Ovary (tissue), 9 donors: ENCODE data around the gene KRTAP5-2. TPM values are rescaled to one million over a fixed set of nuclear protein-coding genes. Genes with fewer than 3 reads are reported as not detected.

Source experiments
- DNase-seq, 5 donors: peaks; one replicate each; pipeline ENCODE4 v3.0.0-alpha.2; 2019 to 2020
- H3K27ac ChIP-seq, 2 donors: fragments of 200-600 bp; one replicate each; pipeline versions ENCODE4 v1.5.1 to v1.8.0; 2019 to 2022
- H3K27me3 ChIP-seq: fragments of 200-600 bp; one replicate; pipeline ENCODE4 v1.8.0; 2022
- H3K36me3 ChIP-seq: fragments of 200-600 bp; sonication (generic); one replicate; pipeline ENCODE4 v1.5.1; 2019
- H3K4me1 ChIP-seq: one replicate; pipeline ENCODE4 v1.8.1; 2013; ENCODE audit warnings: mild to moderate bottlenecking, moderate library complexity; ENCODE audit not compliant: insufficient read depth
- H3K4me3 ChIP-seq: fragments of 200-600 bp; sonication (generic); one replicate; pipeline ENCODE4 v1.5.1; 2017
- H3K9me3 ChIP-seq, 2 donors: fragments of 200-600 bp in 1 of 2; sonication (generic) in 1 of 2; one replicate each; pipeline versions ENCODE4 v1.5.1 to v1.8.1; 2013 to 2019; ENCODE audit warnings: mild to moderate bottlenecking in 1 of 2, moderate library complexity in 1 of 2
- EP300 ChIP-seq: sonication (generic); formaldehyde crosslinking; IDR thresholded peaks from one replicate; pipeline ENCODE4 v1.6.1; 2017; ENCODE audit warnings: antibody characterized with exemption
- POLR2A ChIP-seq: fragments of 450-650 bp; IDR thresholded peaks from one replicate; pipeline ENCODE4 v1.6.1; 2017; ENCODE audit warnings: antibody characterized with exemption, mild to moderate bottlenecking, moderate library complexity
- WGBS, 3 donors: extraction: QIAGEN DNeasy Blood & Tissue Kit in 1 of 3; methylation state at CpG; one replicate each; pipeline versions ENCODE4 v1.1.5 to v1.1.7; 2013 to 2017; 5-methylcytosine and 5-hydroxymethylcytosine counted together
- intact Hi-C, 4 donors: fragments of 100-400 bp; cut with DNase I; formaldehyde crosslinking; loops; one replicate each; pipeline versions ENCODE4 v1.11.0 to v1.15.1; 2022 to 2023
- polyA plus RNA-seq, 2 donors: library from polyadenylated mRNA; stranded (reverse); fragments of 200-250 nt in 1 of 2; fragments of 350-450 nt in 1 of 2; fragmentation: Illumina TruSeq in 1 of 2; extraction: RNeasy Lipid Tissue Mini Kit (QIAGEN cat#74804) in 1 of 2; gene quantifications; one replicate each; pipeline ENCODE4 v1.2.3, GENCODE V29; 2013 to 2014
- total RNA-seq, 7 donors: library from RNA; depleted of rRNA in 2 of 7; stranded (reverse); fragments of >200 nt in 2 of 7; fragmentation: NEBNext Ultra II Directional in 3 of 7; extraction: Animal tissue kit (Norgen Biotek cat#: 25700) in 3 of 7; gene quantifications; one replicate each; pipeline versions ENCODE4 v1.1.0 to v1.2.4, GENCODE V29; 2016 to 2023
- TF ChIP-seq, protein P1 (sequence below), 3 donors: fragments of 450-650 bp in 2 of 3; fragments of 200-600 bp in 1 of 3; IDR thresholded peaks; one replicate each; pipeline versions ENCODE4 v1.5.1 to v1.8.0; 2016 to 2022; ENCODE audit warnings: antibody characterized with exemption in 3 of 3, mild to moderate bottlenecking in 1 of 3
- donor health status: DM: no; HTN: no; CAD: no; lungs with moderate emphysema.
- donor health status: DM: no; HTN: no; CAD: no.
- donor health status: Bipolar disorder and iron deficiency.
- donor health status: DM: yes; HTN: yes; CAD: no.
- donor health status: DM: no; HTN: no; CAD: no.
- donor health status: DM: yes; HTN: yes; CAD: no.

Gene KRTAP5-2
- total and polyA plus RNA-seq, 9 donors: not detected

DNA sequence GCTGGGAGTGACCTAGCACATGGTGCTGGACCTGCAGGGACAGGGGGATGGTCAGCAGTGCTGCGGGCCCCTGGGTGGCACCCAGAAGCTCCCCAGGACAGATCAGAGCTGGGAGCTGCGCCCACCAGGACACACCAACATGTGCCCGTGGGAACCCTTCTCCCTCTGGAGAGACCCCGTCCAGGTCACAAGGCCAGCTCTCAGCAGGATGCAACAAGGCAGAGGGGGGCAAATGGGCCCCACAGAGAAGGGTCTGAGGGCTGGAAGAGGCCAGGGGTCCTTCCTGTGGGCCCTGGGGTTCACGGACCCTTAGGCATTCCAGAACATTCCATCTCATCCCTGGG, 32.2 kb downstream of the KRTAP5-2 start:
- no peaks in the 10 kb centered on the region for H3K27me3 ChIP-seq
- intact Hi-C loops: no loop called here
- H3K9me3 ChIP-seq: no peaks in the 10 kb centered on the region
- no peak overlapping the region for H3K27ac ChIP-seq
- no peak overlapping the region for H3K4me3 ChIP-seq
- 72 to 84% (median 77%) methylated on average over 5 of the region's 5 CpGs for whole genome bisulfite sequencing, 3 donors
- TF ChIP-seq POLR2A (no peak), EP300 (no peak)
- TF ChIP-seq, protein P1, sequence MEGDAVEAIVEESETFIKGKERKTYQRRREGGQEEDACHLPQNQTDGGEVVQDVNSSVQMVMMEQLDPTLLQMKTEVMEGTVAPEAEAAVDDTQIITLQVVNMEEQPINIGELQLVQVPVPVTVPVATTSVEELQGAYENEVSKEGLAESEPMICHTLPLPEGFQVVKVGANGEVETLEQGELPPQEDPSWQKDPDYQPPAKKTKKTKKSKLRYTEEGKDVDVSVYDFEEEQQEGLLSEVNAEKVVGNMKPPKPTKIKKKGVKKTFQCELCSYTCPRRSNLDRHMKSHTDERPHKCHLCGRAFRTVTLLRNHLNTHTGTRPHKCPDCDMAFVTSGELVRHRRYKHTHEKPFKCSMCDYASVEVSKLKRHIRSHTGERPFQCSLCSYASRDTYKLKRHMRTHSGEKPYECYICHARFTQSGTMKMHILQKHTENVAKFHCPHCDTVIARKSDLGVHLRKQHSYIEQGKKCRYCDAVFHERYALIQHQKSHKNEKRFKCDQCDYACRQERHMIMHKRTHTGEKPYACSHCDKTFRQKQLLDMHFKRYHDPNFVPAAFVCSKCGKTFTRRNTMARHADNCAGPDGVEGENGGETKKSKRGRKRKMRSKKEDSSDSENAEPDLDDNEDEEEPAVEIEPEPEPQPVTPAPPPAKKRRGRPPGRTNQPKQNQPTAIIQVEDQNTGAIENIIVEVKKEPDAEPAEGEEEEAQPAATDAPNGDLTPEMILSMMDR (IDR thresholded peaks at IDR 0.05): no peak
- H3K4me1 ChIP-seq: no peaks in the 10 kb centered on the region
- H3K36me3 ChIP-seq: no peaks in the 10 kb centered on the region
- DNase-seq: no peak

DNA sequence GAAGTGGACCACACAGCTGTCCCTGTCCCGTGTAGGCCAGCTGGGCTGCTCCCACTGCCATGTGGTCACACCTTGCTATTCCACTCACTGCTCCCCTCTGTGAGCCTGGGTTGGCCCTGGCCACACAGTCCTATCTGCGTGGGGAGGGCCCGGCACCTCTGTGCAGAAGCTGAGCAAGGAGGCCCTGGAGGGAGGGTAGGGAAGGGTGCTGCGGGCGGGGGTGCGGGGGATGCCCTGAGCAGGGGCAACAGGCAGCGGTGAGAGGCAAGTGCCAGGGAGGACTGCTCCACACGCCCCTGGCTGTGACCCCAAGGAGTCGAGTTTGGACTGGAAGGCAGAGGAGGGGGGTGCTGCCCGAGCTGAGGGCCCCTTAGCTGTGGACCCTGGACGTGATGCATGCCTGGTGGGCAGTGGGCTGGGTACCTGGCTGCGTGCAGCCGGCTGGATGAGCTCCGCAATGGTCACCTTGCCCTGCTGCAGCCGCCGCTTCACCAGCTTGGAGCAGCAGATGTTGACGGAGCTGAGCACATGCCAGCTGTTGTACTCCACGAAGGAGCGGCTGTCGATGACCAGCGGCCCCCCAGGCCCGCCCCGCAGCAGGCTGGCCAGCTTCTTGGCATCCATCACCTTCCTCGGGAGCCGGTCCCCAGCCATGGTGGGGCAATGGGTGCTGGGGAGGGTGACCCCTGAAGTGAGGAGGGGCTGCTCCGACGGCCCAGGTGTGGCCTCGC, 32.8 kb downstream of the KRTAP5-2 start:
- Histone ChIP-seq H3K27me3 (no peaks in the 10 kb centered on the region), H3K4me1 (no peaks in the 10 kb centered on the region), H3K4me3 (no peak overlapping the region), H3K36me3 (no peaks in the 10 kb centered on the region), H3K27ac (no peak overlapping the region), H3K9me3 (no peaks in the 10 kb centered on the region)
- intact Hi-C loops: no loop called here
- no peak for DNase-seq
- WGBS, 3 donors: 63 to 79% (median 65%) methylated on average over 28 of the region's 28 CpGs
- TF ChIP-seq EP300 (no peak), POLR2A (no peak)
- TF ChIP-seq, protein P1 (IDR thresholded peaks at IDR 0.05): no peak

DNA sequence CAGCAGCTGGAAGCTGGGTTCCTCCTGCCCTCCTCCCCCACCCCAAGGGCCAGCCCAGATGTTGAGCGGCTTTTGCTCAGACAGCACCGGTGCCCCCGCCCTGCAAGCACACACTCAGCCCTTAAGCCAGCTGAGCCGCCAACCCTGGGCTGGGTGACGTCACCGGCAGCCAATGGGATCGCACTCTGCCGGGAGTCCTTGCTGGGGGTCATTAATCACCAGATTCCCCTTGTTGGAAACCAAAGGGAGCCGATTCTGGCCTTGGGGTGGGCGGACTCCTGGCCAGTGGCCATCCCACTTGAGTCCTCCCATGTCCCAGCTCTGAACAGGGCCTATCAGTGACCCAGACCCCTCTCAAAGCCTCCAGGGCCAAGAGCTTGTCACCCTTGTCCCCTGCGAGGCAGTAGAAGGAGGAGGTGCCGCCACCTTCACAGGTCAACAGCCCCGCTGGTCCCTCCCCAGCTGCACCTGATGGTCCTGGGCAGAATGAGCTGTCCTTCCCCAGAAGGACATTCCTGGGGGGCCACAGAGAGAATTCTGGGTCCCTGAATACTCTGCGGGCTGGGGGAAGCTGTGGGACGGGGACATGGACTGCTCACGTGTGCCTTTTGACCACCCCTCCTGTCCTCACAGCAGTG, 33.4 kb downstream of the KRTAP5-2 start:
- no peaks in the 10 kb centered on the region for H3K36me3 ChIP-seq
- H3K4me3 ChIP-seq: no peak overlapping the region
- peak in 1 of 5 donors; percentile 56 for DNase-seq
- TF ChIP-seq, protein P1 (IDR thresholded peaks at IDR 0.05): no peak
- no peak for TF ChIP-seq EP300
- TF ChIP-seq POLR2A: no peak
- H3K27me3 ChIP-seq: no peaks in the 10 kb centered on the region
- no peaks in the 10 kb centered on the region for H3K9me3 ChIP-seq
- no peak overlapping the region for H3K27ac ChIP-seq
- intact Hi-C loops: no loop called here
- 33 to 39% (median 39%) methylated on average over 14 to 16 of the region's 16 CpGs for WGBS, 3 donors
- H3K4me1 ChIP-seq: no peaks in the 10 kb centered on the region

DNA sequence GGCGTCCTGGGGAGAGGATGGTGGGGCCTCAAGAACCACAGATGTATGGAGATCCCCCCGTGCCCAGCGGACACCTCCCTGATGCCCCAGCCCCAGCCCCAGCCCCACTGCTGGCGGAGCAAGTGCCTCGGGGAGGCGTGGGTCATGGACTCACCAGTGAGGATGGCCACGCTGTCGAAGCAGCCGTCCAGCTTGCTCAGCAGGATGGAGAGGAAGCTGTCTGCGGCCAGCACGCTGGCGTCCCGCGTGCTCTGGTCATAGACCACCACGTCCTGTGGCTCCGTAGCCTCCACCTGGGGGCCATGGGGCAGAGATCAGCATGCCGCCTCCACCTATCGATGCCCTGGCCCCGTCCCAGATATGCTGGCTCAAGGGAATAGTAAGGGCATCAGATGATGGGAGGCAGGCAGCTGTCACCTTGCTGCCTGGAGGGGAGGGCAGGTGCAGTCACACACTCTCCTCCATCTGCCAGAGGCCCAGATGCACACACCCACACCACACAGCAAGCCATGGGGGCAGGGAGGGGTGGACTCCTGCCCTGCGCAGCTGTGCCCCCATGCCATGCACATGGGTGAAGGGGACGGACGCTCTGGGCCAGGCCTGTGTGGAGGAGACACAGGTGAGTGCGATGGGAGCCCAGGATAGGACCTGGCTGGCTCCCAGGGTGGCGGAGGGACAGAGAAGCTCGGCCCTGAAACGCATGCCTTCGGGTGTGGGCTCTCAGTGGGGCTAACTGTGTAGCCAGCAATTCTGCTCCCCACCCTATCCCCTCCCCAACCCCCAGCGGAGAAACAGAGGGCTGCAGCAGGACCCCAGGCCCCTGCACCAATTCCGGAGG, 34.2 kb downstream of the KRTAP5-2 start:
- peaks cover under 1% of the 10 kb centered on the region for H3K4me1 ChIP-seq
- WGBS, 3 donors: 72 to 80% (median 73%) methylated on average over 24 to 29 of the region's 29 CpGs
- H3K36me3 ChIP-seq: no peaks in the 10 kb centered on the region
- intact Hi-C loops: no loop called here
- H3K27me3 ChIP-seq: no peaks in the 10 kb centered on the region
- no peak for DNase-seq
- H3K27ac ChIP-seq: no peak overlapping the region
- H3K9me3 ChIP-seq: no peaks in the 10 kb centered on the region
- H3K4me3 ChIP-seq: no peak overlapping the region
- TF ChIP-seq, protein P1 (IDR thresholded peaks at IDR 0.05): no peak
- TF ChIP-seq EP300: no peak
- TF ChIP-seq POLR2A: no peak
